Raji (cell line): ENCODE measurements around the gene FOXR1.

ENCODE experiments used
- POLR2A ChIP-seq: IDR thresholded peaks from 2 replicates; pipeline ENCODE4 v1.6.1; 2011; ENCODE audit warnings: low read depth, low read length, control low read depth; ENCODE audit not compliant: insufficient read depth

FOXR1 gene

GRCh38 chr11:119015054-119015611, 43.6 kb downstream of the FOXR1 start:
- TF ChIP-seq POLR2A = no peak

GRCh38 chr11:119016216-119017009, 44.9 kb downstream of the FOXR1 start:
- 0 out of 2 replicates have a peak, but pooled peaks have one; percentile 9 for TF ChIP-seq POLR2A

- peak; percentile 96 for TF ChIP-seq POLR2A
Observed at GRCh38 chr11:119018074-119018938, 46.7 kb downstream of the FOXR1 start, which contains the start of the genes RPS25 and TRAPPC4. Gene RPS25 (minus strand): TSS chr11:119018343. CDS start chr11:119018284, 59 bp downstream. Gene TRAPPC4 (plus strand): TSS chr11:119018766. CDS start chr11:119018796, 30 bp downstream.

- TF ChIP-seq POLR2A = no peak
Observed at GRCh38 chr11:119019996-119020395, 48.4 kb downstream of the FOXR1 start.

- TF ChIP-seq POLR2A = no peak
Observed at GRCh38 chr11:119021631-119022030, 50.1 kb downstream of the FOXR1 start.

GRCh38 chr11:119023741-119024140, 52.2 kb downstream of the FOXR1 start:
- TF ChIP-seq POLR2A = no peak

- no peak for TF ChIP-seq POLR2A
Observed at GRCh38 chr11:119024430-119025098, 53.0 kb downstream of the FOXR1 start.

GRCh38 chr11:119025099-119025473, 53.5 kb downstream of the FOXR1 start:
- no peak for TF ChIP-seq POLR2A

GRCh38 chr11:119025541-119025940, 54.0 kb downstream of the FOXR1 start:
- no peak for TF ChIP-seq POLR2A

- no peak for TF ChIP-seq POLR2A
Observed at GRCh38 chr11:119025978-119026766, 54.6 kb downstream of the FOXR1 start.

GRCh38 chr11:119026970-119027369, 55.4 kb downstream of the FOXR1 start:
- no peak for TF ChIP-seq POLR2A

- TF ChIP-seq POLR2A = no peak
Observed at GRCh38 chr11:119027561-119028345, 56.2 kb downstream of the FOXR1 start.

GRCh38 chr11:119028346-119029068, 56.9 kb downstream of the FOXR1 start:
- 0 out of 2 replicates have a peak, but pooled peaks have one; percentile 10 for TF ChIP-seq POLR2A
